ENCODE results near the gene KIAA1210.

DNA sequence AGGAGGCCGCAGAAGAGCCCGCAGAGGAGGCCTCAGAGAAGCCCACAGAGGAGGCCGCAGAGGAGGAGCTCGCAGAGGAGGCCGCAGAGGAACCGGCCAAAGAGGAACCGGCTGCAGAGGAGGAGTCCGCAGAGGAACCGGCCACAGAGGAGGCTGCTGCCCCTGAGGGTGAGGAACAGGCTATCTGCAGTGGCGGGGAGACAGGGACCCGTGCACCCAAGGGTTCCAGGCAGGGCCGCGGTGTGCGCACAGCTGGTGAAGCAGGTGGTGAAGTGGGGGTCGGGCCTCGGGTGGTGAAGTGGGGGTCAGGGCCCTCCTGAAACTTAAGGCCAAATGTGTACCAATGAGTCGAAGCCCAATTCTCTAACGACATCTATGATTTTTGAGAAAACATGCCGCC lies 53.7 kb downstream of the KIAA1210 start:
- no peak for TF ChIP-seq POLR2AphosphoS5 (IDR thresholded peaks at IDR 0.05; ENCODE audit: low read depth, low read length)
- TF ChIP-seq POLR2A (IDR thresholded peaks at IDR 0.05; ENCODE audit: low read depth, low read length), result no peak

All from GM12892 (cell line).